ENCODE measurements around the gene GLCCI1.
"Not testable (repeated sequence)": the region's sequence is repeated elsewhere in the genome, so short reads cannot be mapped to it uniquely, and the experiment has no call there.

The GLCCI1 gene

GRCh38 chr7:8048067-8048466 lies 79.5 kb downstream of the GLCCI1 start:
- not testable (repeated sequence) for DNase-seq (ENCODE audit: low spot score)

GRCh38 chr7:8051373-8051772 lies 82.8 kb downstream of the GLCCI1 start:
- DNase-seq (ENCODE audit: low spot score): no peak

DNA sequence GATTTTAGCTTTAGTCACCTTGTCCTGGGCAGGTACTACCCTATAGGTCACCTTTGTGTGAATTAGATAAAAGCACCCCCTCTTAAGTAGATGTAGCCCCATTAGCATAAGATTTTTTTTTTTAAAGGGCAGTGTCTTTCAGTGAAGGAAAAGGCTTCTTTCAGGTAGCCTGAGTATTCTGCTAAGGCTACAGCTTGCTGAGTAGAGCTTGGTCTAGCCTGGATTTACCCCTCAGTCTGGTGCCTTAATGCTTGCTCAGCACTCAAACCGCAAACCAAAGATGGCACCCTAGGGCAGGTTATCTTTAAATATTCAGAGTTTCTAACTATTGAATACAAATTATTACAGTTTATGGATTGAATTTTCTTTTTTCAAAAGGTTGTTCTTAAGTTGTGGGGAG lies 83.4 kb downstream of the GLCCI1 start:
- no peak for DNase-seq (ENCODE audit: low spot score)

DNA sequence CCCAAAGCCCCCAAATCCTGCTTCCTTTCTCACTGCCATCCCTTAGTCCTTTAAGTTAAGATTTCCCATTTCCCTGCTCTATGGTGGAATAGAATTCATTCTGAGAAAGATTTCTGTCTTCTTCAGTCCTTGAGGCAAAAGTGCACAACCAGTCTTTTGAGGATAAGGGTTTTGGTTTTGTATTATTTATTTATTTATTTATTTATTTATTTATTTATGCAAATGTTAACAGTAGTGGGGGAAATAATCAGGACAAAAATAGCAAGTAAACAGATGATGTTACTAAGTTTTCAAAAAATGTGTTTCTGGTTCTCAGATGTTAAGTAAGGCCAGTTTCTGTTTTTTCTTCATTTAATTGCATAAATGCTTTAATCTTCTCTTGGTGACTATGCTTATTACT lies 84.2 kb downstream of the GLCCI1 start:
- no peak for DNase-seq (ENCODE audit: low spot score)

- DNase-seq (ENCODE audit: low spot score): no peak
Observed at GRCh38 chr7:8056439-8056838, 87.8 kb downstream of the GLCCI1 start.

DNA sequence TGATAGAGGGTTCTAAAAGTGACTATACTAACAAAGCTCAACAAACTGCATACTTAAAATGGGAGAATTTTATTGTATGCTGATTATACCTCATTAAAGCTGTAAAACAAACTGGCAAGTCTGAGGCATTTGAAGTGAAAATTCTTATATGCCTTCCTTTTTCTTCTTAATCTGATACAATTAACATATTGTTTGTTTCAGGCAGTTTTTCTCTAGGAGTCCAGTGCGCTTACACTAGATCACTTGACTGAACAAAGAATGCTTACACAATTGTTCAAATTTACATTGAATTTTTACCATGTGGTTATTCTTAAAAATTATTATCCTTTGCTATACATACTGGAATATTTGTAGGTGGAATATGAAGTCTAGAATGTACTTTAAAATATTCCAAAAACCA lies 89.0 kb downstream of the GLCCI1 start:
- no peak for DNase-seq (ENCODE audit: low spot score)

DNA sequence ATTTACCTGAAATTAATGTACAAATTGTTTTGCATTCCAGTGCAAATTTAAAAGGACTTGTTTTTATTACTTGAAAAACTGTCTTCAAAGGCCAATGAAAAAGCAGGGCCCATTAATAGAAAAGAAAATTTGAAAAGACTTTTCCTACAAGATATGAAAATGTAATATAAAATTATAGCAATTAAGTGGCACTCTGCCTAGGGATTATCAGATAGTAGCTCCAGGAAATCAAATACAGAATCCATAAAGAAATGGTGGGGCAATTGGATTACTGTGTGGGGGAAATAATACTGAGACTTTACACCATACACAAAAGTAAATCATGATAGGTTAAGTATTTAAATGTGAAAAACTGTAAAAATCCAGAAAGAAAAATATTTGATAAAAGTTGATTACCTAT lies 89.7 kb downstream of the GLCCI1 start:
- no peak for DNase-seq (ENCODE audit: low spot score)

DNA sequence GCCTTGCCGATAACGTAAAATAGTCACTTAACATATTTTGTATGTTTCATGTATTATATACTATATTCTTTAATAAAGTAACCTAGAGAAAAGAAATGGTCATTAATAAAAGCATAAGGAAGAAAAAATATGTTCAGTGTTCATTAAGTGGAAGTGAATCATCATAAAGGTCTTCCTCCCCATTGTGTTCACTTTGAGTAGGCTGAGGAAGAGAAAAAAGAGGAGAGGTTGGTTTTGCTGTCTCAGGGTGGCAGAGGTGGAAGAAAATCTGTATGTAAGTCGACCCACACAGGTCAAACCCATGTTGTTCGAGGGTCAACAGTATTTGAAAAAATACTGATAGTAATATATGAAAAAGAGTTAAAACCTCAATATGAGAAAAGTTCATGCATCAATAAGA lies 90.3 kb downstream of the GLCCI1 start:
- DNase-seq (ENCODE audit: low spot score): no peak

DNA sequence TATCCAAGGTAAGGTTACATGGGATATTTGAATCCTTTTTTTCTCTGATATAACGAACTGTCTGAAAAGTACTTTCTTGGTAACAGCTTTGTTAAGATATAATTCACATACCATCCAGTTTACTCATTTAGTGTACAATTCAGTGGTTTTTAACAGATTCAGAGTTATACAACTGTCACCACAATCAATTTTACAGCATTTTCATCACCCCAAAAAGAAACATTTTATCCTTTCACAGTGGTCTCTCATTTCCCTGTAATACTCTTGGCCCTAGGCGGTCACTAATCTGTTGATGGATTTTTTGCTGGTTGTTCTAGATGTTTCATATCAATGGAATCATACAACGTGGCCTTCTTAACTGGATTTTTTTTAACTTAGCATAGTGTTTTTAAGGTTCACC lies 91.6 kb downstream of the GLCCI1 start:
- DNase-seq (ENCODE audit: low spot score): no peak

DNA sequence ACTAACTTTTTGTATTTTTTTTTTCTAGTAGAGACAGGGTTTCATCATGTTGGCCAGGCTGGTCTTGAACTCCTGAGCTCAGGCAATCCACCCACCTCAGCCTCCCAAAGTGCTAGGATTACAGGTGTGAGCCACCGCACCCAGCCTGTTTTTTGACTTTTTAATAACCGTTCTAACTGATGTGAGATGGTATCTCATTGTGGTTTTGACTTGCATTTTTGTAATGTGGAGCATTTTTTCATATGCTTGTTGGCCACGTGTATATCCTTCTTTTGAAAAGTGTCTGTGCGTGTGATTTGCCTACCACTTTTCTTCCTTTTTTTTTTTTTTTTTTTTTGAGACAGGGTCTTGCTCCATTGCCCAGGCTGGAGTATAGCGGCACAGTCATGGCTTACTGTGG lies 94.7 kb downstream of the GLCCI1 start:
- not testable (repeated sequence) for DNase-seq (ENCODE audit: low spot score)

- DNase-seq (ENCODE audit: low spot score): no peak
Observed at GRCh38 chr7:8063706-8064297, 95.2 kb downstream of the GLCCI1 start.

DNA sequence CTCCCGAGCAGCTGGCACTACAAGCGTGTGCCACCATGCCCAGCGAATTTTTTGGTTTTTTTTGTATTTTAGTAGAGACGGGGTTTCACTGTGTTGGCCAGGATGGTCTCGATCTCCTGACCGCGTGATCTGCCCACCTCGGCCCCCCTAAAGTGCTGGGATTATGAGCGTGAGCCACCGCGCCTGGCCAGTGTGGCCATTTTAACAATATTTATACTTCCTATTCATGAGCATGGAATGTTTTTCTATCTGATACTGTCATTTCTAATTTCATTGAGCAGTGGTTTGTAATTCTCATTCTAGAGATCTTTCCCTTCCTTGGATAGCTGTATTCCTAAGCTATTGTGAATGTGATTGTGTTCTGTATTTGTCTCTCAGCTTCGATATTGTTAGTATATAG lies 96.2 kb downstream of the GLCCI1 start:
- DNase-seq (ENCODE audit: low spot score): no peak

- no peak for DNase-seq (ENCODE audit: low spot score)
Observed at GRCh38 chr7:8065356-8065813, 96.8 kb downstream of the GLCCI1 start.

GRCh38 chr7:8068892-8069686 lies 100.5 kb downstream of the GLCCI1 start:
- no peak for DNase-seq (ENCODE audit: low spot score)

- no peak for DNase-seq (ENCODE audit: low spot score)
Observed at GRCh38 chr7:8070451-8071180, 102.0 kb downstream of the GLCCI1 start.

DNA sequence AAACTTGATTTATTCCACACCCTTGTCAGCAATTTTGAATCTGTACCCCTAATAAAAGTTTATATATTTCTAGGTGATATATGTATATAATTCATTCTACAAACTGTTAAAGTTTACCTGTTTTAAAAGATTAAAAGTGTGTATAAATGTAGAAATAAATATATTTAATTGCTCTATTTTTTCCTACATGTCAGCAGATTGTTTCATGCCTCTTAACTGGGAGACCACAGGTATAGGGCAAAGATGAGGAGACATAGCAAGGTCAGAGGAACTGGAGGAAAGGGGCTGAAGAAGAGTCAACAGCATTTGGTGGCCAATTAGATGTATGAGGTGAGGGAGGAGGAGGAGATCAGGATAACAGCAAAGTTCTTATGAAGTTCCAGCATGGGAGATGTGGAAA lies 109.8 kb downstream of the GLCCI1 start:
- no peak for DNase-seq (ENCODE audit: low spot score)

DNA sequence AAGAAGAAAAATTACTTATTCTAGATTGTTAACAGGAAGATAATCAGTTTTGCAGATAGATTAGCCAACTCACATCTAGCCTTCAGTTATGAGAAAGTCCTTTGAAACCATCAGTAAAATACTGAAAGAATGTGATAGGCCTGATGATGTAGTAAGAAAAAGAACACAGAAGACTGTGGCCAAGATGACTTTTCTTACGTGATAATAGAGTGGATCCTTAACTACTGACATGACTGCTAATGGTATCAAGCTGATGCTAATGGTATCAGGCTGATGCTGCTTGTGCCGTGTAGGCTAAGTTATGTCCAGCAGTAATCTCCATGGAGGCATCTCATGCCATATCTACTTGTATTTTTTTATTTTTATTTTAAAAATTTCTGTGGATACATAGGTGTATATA lies 114.2 kb downstream of the GLCCI1 start:
- no peak for DNase-seq (ENCODE audit: low spot score)

GRCh38 chr7:8084836-8085235 lies 116.2 kb downstream of the GLCCI1 start:
- DNase-seq (ENCODE audit: low spot score): no peak

DNA sequence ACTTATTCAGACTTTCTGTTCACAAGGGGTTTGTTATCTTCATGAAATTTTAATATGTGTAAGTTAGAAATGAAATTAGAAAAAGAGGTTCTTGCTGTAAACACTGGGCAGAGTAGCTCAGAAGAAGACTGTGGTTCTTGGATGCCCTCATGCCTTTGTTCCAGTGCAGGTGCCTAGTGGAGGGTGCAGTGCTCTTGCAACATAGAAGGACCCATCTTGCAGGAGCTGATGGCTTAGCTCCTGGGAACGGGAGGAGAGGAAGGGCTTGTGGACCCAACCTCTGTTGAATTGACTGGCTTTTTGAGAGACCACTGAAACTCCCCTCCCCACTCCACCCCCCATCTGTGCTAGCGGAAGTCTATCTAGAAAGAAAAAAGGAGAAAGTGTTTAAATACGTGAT lies 116.8 kb downstream of the GLCCI1 start:
- DNase-seq (ENCODE audit: low spot score): no peak

- no peak for DNase-seq (ENCODE audit: low spot score)
Observed at GRCh38 chr7:8086239-8086638, 117.6 kb downstream of the GLCCI1 start.

GRCh38 chr7:8089036-8089780 lies 120.6 kb downstream of the GLCCI1 start:
- DNase-seq (ENCODE audit: low spot score): no peak

- no peak for DNase-seq (ENCODE audit: low spot score)
Observed at GRCh38 chr7:8092140-8092539, 123.5 kb downstream of the GLCCI1 start.

Data from SK-N-DZ (cell line).